Smooth muscle cell (in vitro differentiated cells): ENCODE measurements around the gene JARID2. TPM values are rescaled to one million over a fixed set of nuclear protein-coding genes. Genes with fewer than 3 reads are reported as not detected.
A peak's percentile ranks its signal among the peaks of the same experiment; 100 is the strongest.

Experiments
- DNase-seq: peaks from one replicate; lab custom pipeline; 2025; ENCODE audit not compliant: unreplicated experiment; lab: John Stamatoyannopoulos, UW
- H2AFZ ChIP-seq: fragments of 200-600 bp; sonication (generic); 2 replicates; pipeline ENCODE4 v1.6.0; 2016; ENCODE audit warnings: antibody characterized with exemption, low read depth, mild to moderate bottlenecking
- H3F3A ChIP-seq: fragments of 200-600 bp; sonication (generic); 2 replicates; pipeline ENCODE4 v1.6.0; 2017; ENCODE audit warnings: antibody characterized with exemption, low read depth
- H3K27ac ChIP-seq: fragments of 200-600 bp; sonication (generic); 2 replicates; pipeline ENCODE4 v1.5.1; 2016; ENCODE audit warnings: low read depth, mild to moderate bottlenecking
- H3K27me3 ChIP-seq: fragments of 200-600 bp; sonication (generic); 2 replicates; pipeline ENCODE4 v1.6.1; 2016; ENCODE audit warnings: low read depth, mild to moderate bottlenecking
- H3K36me3 ChIP-seq: fragments of 200-600 bp; sonication (generic); 2 replicates; pipeline ENCODE4 v1.5.1; 2016; ENCODE audit warnings: low read depth
- H3K4me1 ChIP-seq: fragments of 200-600 bp; sonication (generic); 2 replicates; pipeline ENCODE4 v1.5.1; 2016; ENCODE audit warnings: low read depth
- H3K4me2 ChIP-seq: fragments of 200-600 bp; sonication (generic); 2 replicates; pipeline ENCODE4 v1.6.0; 2016; ENCODE audit warnings: mild to moderate bottlenecking
- H3K4me3 ChIP-seq: fragments of 200-600 bp; sonication (generic); 2 replicates; pipeline ENCODE4 v1.5.1; 2016; ENCODE audit warnings: mild to moderate bottlenecking
- H3K79me2 ChIP-seq: fragments of 200-600 bp; sonication (generic); 2 replicates; pipeline ENCODE4 v1.6.0; 2016; ENCODE audit warnings: low read depth, mild to moderate bottlenecking
- H3K9ac ChIP-seq: fragments of 200-600 bp; sonication (generic); 2 replicates; pipeline ENCODE4 v1.6.0; 2016; ENCODE audit warnings: low read depth
- H3K9me3 ChIP-seq: fragments of 200-600 bp; sonication (generic); replicated peaks from 2 replicates; pipeline ENCODE4 v1.5.1; 2016; ENCODE audit warnings: low read depth
- H4K20me1 ChIP-seq: fragments of 200-600 bp; sonication (generic); 2 replicates; pipeline ENCODE4 v1.6.0; 2016; ENCODE audit warnings: low read depth
- WGBS: methylation state at CpG from one replicate; pipeline ENCODE4 v1.1.7; 2016; ENCODE audit warnings: low lambda C conversion rate; 5-methylcytosine and 5-hydroxymethylcytosine counted together
- polyA plus RNA-seq: library from polyadenylated mRNA; unstranded; fragments of >200 nt; fragmentation: Nextera tagmentation; extraction: Ambion mirVana; gene quantifications from 2 replicates; pipeline ENCODE4 v1.2.1, GENCODE V29; 2016
- total RNA-seq: library from RNA; depleted of rRNA; stranded (reverse); fragments of >200 nt; gene quantifications from 2 replicates; pipeline ENCODE4 v1.2.3, GENCODE V29; 2014
- TF ChIP-seq, protein P1 (sequence below): fragments of 200-600 bp; sonication (generic); IDR thresholded peaks from 2 replicates; pipeline ENCODE4 v1.5.1; 2017; ENCODE audit warnings: borderline replicate concordance, mild to moderate bottlenecking, antibody characterized with exemption; ENCODE audit not compliant: insufficient read depth, poor library complexity, severe bottlenecking

JARID2 gene
- total and polyA plus RNA-seq, 2 experiments from 2014 or later = 5.2 to 10.2 TPM

- Histone ChIP-seq H3K79me2 (peaks cover 39% of the 10 kb centered on the region), H3F3A (no peaks in the 10 kb centered on the region), H3K4me2 (no peak overlapping the region), H3K4me3 (no peak overlapping the region), H3K9ac (no peak overlapping the region), H4K20me1 (peaks cover 98% of the 10 kb centered on the region), H3K27me3 (no peaks in the 10 kb centered on the region), H3K36me3 (no peaks in the 10 kb centered on the region), H2AFZ (no peak overlapping the region), H3K27ac (no peak overlapping the region), H3K9me3 (no peaks in the 10 kb centered on the region), H3K4me1 (peaks cover 48% of the 10 kb centered on the region)
- WGBS = 90% methylated on average over 6 of the region's 6 CpGs
- TF ChIP-seq, protein P1, sequence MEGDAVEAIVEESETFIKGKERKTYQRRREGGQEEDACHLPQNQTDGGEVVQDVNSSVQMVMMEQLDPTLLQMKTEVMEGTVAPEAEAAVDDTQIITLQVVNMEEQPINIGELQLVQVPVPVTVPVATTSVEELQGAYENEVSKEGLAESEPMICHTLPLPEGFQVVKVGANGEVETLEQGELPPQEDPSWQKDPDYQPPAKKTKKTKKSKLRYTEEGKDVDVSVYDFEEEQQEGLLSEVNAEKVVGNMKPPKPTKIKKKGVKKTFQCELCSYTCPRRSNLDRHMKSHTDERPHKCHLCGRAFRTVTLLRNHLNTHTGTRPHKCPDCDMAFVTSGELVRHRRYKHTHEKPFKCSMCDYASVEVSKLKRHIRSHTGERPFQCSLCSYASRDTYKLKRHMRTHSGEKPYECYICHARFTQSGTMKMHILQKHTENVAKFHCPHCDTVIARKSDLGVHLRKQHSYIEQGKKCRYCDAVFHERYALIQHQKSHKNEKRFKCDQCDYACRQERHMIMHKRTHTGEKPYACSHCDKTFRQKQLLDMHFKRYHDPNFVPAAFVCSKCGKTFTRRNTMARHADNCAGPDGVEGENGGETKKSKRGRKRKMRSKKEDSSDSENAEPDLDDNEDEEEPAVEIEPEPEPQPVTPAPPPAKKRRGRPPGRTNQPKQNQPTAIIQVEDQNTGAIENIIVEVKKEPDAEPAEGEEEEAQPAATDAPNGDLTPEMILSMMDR = no peak
- no peak for DNase-seq
Observed at GRCh38 chr6:15442467-15442866, 196.6 kb downstream of the JARID2 start.

DNA sequence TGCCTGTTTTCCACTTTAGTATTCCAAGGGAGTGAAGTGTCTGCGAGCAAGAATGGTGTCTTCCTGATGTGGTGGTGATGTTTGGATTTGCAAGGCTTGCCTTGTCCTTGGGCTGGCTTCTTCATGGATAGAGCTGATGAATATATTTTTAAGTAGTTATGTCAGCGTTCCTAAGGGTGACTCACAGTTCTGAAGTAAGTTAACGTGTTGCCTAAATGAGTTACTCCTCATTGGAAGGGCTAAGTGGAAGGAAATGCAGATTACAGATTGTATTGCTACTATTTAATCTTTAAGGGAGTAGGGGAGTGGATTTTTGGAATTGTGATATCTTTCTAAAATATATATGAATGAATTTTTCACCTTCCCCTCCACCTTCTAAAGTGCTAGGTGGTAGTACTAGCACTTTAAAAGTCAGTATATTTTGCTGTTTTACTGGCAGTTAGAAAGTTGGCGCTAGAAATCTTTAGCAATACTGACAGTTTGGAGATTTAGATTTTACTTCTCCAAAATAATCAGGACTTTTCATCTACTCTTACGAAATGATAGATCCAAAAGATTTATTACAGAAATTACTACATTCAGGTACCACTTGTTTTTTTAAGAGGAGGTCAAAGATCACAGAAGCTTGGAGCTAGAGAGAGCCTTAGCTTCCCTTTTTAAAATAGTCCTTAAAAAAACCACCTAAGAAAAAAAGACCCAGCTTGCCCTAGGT is 197.4 kb downstream of the JARID2 start:
- peak overlapping the region; percentile 32 for H3K4me2 ChIP-seq
- no peaks in the 10 kb centered on the region for H3K27me3 ChIP-seq
- peaks cover 46% of the 10 kb centered on the region for H3K79me2 ChIP-seq
- no peak overlapping the region for H3K9ac ChIP-seq
- no peaks in the 10 kb centered on the region for H3K9me3 ChIP-seq
- H3K36me3 ChIP-seq = no peaks in the 10 kb centered on the region
- H3K4me1 ChIP-seq = peaks cover 55% of the 10 kb centered on the region
- H4K20me1 ChIP-seq = peaks cover 98% of the 10 kb centered on the region
- no peak for DNase-seq
- TF ChIP-seq, protein P1 = no peak
- H3F3A ChIP-seq = no peaks in the 10 kb centered on the region
- H3K4me3 ChIP-seq = no peak overlapping the region
- WGBS = 47% methylated on average over 5 of the region's 5 CpGs
- no peak overlapping the region for H3K27ac ChIP-seq
- no peak overlapping the region for H2AFZ ChIP-seq

DNA sequence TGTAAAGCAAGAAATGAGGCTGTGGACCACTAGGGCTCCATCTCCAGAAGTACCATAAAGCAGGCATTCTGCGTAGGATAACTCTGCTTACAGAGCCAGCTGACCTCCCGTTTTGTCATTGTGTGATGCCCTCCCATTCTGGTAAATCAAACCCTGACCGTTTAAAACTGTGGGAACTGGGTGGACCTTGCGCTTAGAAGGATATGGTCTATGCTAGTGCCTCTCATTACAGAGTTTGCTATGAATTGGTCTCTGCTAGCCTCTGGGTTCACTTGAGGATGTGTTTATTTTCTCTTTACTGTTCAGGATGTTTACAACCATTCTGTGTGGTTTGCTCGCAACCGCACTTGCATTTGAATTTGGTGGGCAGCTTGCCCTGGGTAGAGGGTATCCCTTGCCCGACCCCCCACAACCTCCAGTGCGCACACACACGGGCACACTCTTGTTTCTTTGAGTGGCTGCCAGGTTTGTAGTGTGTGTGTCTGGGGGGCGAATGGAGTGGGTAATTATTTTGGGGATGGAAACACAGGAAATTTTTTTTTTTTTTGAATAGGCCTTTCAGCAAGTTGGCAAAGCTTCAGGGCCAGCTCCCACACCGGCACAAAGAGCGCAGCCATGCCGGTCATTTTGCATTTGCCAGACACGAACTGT is 198.3 kb downstream of the JARID2 start:
- Histone ChIP-seq H3K4me2 (no peak overlapping the region), H3K9me3 (no peaks in the 10 kb centered on the region), H3K9ac (no peak overlapping the region), H2AFZ (no peak overlapping the region), H3K4me3 (no peak overlapping the region), H3F3A (no peaks in the 10 kb centered on the region), H4K20me1 (peaks cover 98% of the 10 kb centered on the region), H3K79me2 (peaks cover 55% of the 10 kb centered on the region), H3K4me1 (peaks cover 54% of the 10 kb centered on the region), H3K27ac (no peak overlapping the region), H3K36me3 (no peaks in the 10 kb centered on the region), H3K27me3 (no peaks in the 10 kb centered on the region)
- DNase-seq = no peak
- TF ChIP-seq, protein P1 = no peak
- 91% methylated on average over 14 of the region's 14 CpGs for WGBS
